Psoas muscle (tissue), 8 donors: Measurements from ENCODE around the gene APAF1. TPM values are rescaled to one million over a fixed set of nuclear protein-coding genes. Genes with fewer than 3 reads are reported as not detected.
A peak's percentile ranks its signal among the peaks of the same experiment; 100 is the strongest.

Experiments
- ATAC-seq, 4 donors: fragments of 200-7000 bp; cut with Tn5 transposase; one replicate each; pipeline ENCODE4 v1.9.1; 2020; ENCODE audit warnings: moderate library complexity in 3 of 4, mild to moderate bottlenecking in 2 of 4
- DNase-seq, 2 donors: peaks; one replicate each; pipeline ENCODE4 v3.0.0-alpha.2; 2020
- H3K27ac ChIP-seq: fragments of 200-600 bp; one replicate; pipeline ENCODE4 v1.8.0; 2022
- H3K27me3 ChIP-seq, 3 donors: fragments of 200-600 bp in 1 of 3; one replicate each; pipeline versions ENCODE4 v1.6.1 to v1.8.0; 2013 to 2022; ENCODE audit warnings: low read length in 2 of 3, mild to moderate bottlenecking in 2 of 3, moderate library complexity in 1 of 3; ENCODE audit not compliant: insufficient read depth in 3 of 3
- H3K36me3 ChIP-seq, 2 donors: fragments of 200-600 bp in 1 of 2; one replicate each; pipeline versions ENCODE4 v1.6.1 to v1.8.0; 2013 to 2022; ENCODE audit warnings: low read depth in 1 of 2, mild to moderate bottlenecking in 1 of 2, moderate library complexity in 1 of 2; ENCODE audit not compliant: insufficient read depth in 1 of 2
- H3K4me1 ChIP-seq: fragments of 200-600 bp; one replicate; pipeline ENCODE4 v1.8.0; 2022
- H3K4me3 ChIP-seq: fragments of 200-600 bp; one replicate; pipeline ENCODE4 v1.8.0; 2022; ENCODE audit warnings: mild to moderate bottlenecking
- H3K9me3 ChIP-seq: fragments of 200-600 bp; one replicate; pipeline ENCODE4 v1.8.0; 2022
- CTCF ChIP-seq: fragments of 200-600 bp; IDR thresholded peaks from one replicate; pipeline ENCODE4 v1.8.0; 2022; ENCODE audit warnings: antibody characterized with exemption
- WGBS, 3 donors: extraction: QIAGEN DNeasy Blood & Tissue Kit; methylation state at CpG; one replicate each; pipeline versions ENCODE4 v1.1.6 to v1.1.7; 2013; 5-methylcytosine and 5-hydroxymethylcytosine counted together
- intact Hi-C, 2 donors: fragments of 100-400 bp; cut with DNase I; formaldehyde crosslinking; loops; one replicate each; pipeline versions ENCODE4 v1.11.0 to v1.14.2; 2022
- polyA plus RNA-seq, 3 donors: library from polyadenylated mRNA; stranded (reverse); fragments of 200-250 nt; gene quantifications; one replicate each; pipeline ENCODE4 v1.2.3, GENCODE V29; 2013
- total RNA-seq, 4 donors: library from RNA; stranded (reverse); fragmentation: NEBNext Ultra II Directional in 2 of 4; extraction: Animal tissue kit (Norgen Biotek cat#: 25700) in 2 of 4; gene quantifications; one replicate each; pipeline versions ENCODE4 v1.2.1 to v1.2.4, GENCODE V29; 2021 to 2023
- donor health status: healthy with polysubstance abuse.
- donor health status: DM: no; HTN: no; CAD: no; lungs with moderate emphysema.
- donor health status: Bipolar disorder and iron deficiency.
- donor health status: healthy.
- donor health status: DM: yes; HTN: yes; CAD: no.
- donor health status: DM: no; HTN: no; CAD: no.
- donor health status: DM: no; HTN: no; CAD: no.
- donor health status: DM: yes; HTN: yes; CAD: no.

APAF1 gene
- total and polyA plus RNA-seq, 7 donors = 2.0 to 10.2 (median 4.3) TPM

GRCh38 chr12:98725476-98726247 lies 80.6 kb downstream of the APAF1 start:
- Histone ChIP-seq H3K27ac (no peak overlapping the region), H3K4me1 (no peaks in the 10 kb centered on the region), H3K9me3 (no peaks in the 10 kb centered on the region), H3K36me3 (peaks cover 0 to 94% of the 10 kb centered on the region in 2 donors), H3K4me3 (no peak overlapping the region), H3K27me3 (no peaks in the 10 kb centered on the region)
- intact Hi-C loops = no loop called here
- WGBS, 3 donors = 56 to 74% (median 57%) methylated on average over 5 of the region's 5 CpGs
- TF ChIP-seq CTCF = peak; percentile 29
- ATAC-seq (peak in 3 of 4 donors; percentile 39 to 82 (median 69)), DNase-seq (peak in 1 of 2 donors; percentile 57)

GRCh38 chr12:98727196-98727595 lies 82.1 kb downstream of the APAF1 start:
- no peak overlapping the region for H3K27ac ChIP-seq
- intact Hi-C loops = no loop called here
- H3K36me3 ChIP-seq = peaks cover 0 to 100% of the 10 kb centered on the region in 2 donors
- H3K27me3 ChIP-seq = no peaks in the 10 kb centered on the region
- no peaks in the 10 kb centered on the region for H3K4me1 ChIP-seq
- DNase-seq = no peak
- ATAC-seq = no peak
- H3K4me3 ChIP-seq = no peak overlapping the region
- H3K9me3 ChIP-seq = no peaks in the 10 kb centered on the region
- no peak for TF ChIP-seq CTCF
- 95 to 98% (median 95%) methylated on average over 5 of the region's 5 CpGs for WGBS, 3 donors

GRCh38 chr12:98730412-98730811 lies 85.3 kb downstream of the APAF1 start:
- Histone ChIP-seq H3K27me3 (no peaks in the 10 kb centered on the region), H3K4me3 (no peak overlapping the region), H3K36me3 (peaks cover 0 to 94% of the 10 kb centered on the region in 2 donors), H3K27ac (no peak overlapping the region), H3K4me1 (no peaks in the 10 kb centered on the region), H3K9me3 (no peaks in the 10 kb centered on the region)
- ATAC-seq = no peak
- TF ChIP-seq CTCF = no peak
- intact Hi-C loops = no loop called here
- DNase-seq = no peak

GRCh38 chr12:98733667-98734350 lies 88.7 kb downstream of the APAF1 start:
- no peaks in the 10 kb centered on the region for H3K9me3 ChIP-seq
- peaks cover 0 to 70% of the 10 kb centered on the region in 2 donors for H3K36me3 ChIP-seq
- intact Hi-C loops = no loop called here
- H3K4me3 ChIP-seq = no peak overlapping the region
- no peaks in the 10 kb centered on the region for H3K4me1 ChIP-seq
- H3K27ac ChIP-seq = no peak overlapping the region
- ATAC-seq (no peak), DNase-seq (no peak)
- TF ChIP-seq CTCF = no peak
- H3K27me3 ChIP-seq = no peaks in the 10 kb centered on the region
